Measurements from ENCODE around the gene GAS2L1. TPM values are rescaled to one million over a fixed set of nuclear protein-coding genes. Genes with fewer than 3 reads are reported as not detected.

The GAS2L1 gene
- total and polyA plus RNA-seq, 2 donors (not counting 3 experiments of a cell fraction or from before 2014, with no cell fraction given): 30.5 to 44.0 TPM

GRCh38 chr22:29325356-29325755, 18.9 kb downstream of the GAS2L1 start:
- Histone ChIP-seq H2AFZ (ENCODE audit: low read depth, low read length) (no peak overlapping the region), H3K9me1 (replicated peaks; ENCODE audit: control insufficient read depth, extremely low read depth, insufficient read depth, low read length) (no peaks in the 10 kb centered on the region), H3K4me2 (ENCODE audit: insufficient read depth, low read length) (no peak overlapping the region), H3K36me3 (ENCODE audit: control insufficient read depth in 2 of 2, extremely low read depth in 1 of 2, insufficient read depth in 2 of 2, low read length in 2 of 2) (peaks cover 2 to 28% of the 10 kb centered on the region in 2 experiments), H3K27ac (ENCODE audit: insufficient read depth, low read depth, low read length) (no peak overlapping the region), H3K27me3 (ENCODE audit: control insufficient read depth in 2 of 2, insufficient read depth in 2 of 2, low read length in 2 of 2) (no peaks in the 10 kb centered on the region), H3K4me3 (replicated peaks in 1 of 3; ENCODE audit: insufficient read depth in 1 of 3, low read depth in 1 of 3, low read length in 3 of 3) (no peak overlapping the region), H3K79me2 (ENCODE audit: control insufficient read depth, insufficient read depth, low read length) (no peaks in the 10 kb centered on the region), H3K9me3 (replicated peaks; ENCODE audit: control insufficient read depth, insufficient read depth, low read length) (no peaks in the 10 kb centered on the region), H3K4me1 (ENCODE audit: control insufficient read depth, extremely low read depth, insufficient read depth, low read length) (no peaks in the 10 kb centered on the region), H4K20me1 (replicated peaks; ENCODE audit: control insufficient read depth, extremely low read depth, insufficient read depth, low read length) (no peaks in the 10 kb centered on the region), H3K9ac (replicated peaks; ENCODE audit: extremely low read depth, insufficient read depth, low read length) (no peak overlapping the region)
- CTCF ChIA-PET: interaction anchor here (1.4 kb wide), 1 partner anchor 34 kb away, joined by 5 read pairs; no protein-coding TSS in a partner anchor
- intact Hi-C loops (cut with micrococcal nuclease) (no loop called here), dilution Hi-C loops (cut with MboI; ENCODE audit: extremely low pct_ligation_motif_present, low sequenced_read_pairs) (no loop called here)
- DNase-seq (ENCODE audit: low read depth, low spot score): no peak
- peak; percentile 33 for FAIRE-seq
- no TSS peak for BruUV-seq (replicated peaks)
- no peak for TF ChIP-seq CTCF (IDR thresholded peaks at IDR 0.05; ENCODE audit: extremely low read depth in 1 of 2, insufficient read depth in 1 of 2, low read depth in 1 of 2, low read length in 2 of 2)
- TF ChIP-seq POLR2A (IDR thresholded peaks at IDR 0.05; ENCODE audit: low read depth, low read length): no peak
- no peak for TF ChIP-seq FOS (IDR thresholded peaks at IDR 0.05; ENCODE audit: borderline replicate concordance, insufficient read depth, low read length)
- no peak for TF ChIP-seq MYC (IDR thresholded peaks at IDR 0.05; ENCODE audit: low read depth, low read length)
- TF ChIP-seq GATA2 (IDR thresholded peaks at IDR 0.05; ENCODE audit: insufficient read depth, insufficient read length, low read depth, low read length): no peak
- no peak for TF ChIP-seq EZH2 (IDR thresholded peaks at IDR 0.05; ENCODE audit: borderline replicate concordance, low read depth, low read length, severe bottlenecking)
- no peak for TF ChIP-seq POLR2AphosphoS5 (IDR thresholded peaks at IDR 0.05; ENCODE audit: insufficient read depth, low read depth, low read length)
- TF ChIP-seq MAX (IDR thresholded peaks at IDR 0.05; ENCODE audit: insufficient read depth, insufficient read length): no peak
- no peak for TF ChIP-seq JUN (IDR thresholded peaks at IDR 0.05; ENCODE audit: borderline replicate concordance, insufficient read depth, insufficient read length, low read depth)
- POLR2A ChIA-PET: no interaction called here
